ENCODE measurements around the gene APBB1IP.

GRCh38 chr10:26567351-26567721 lies 129.2 kb downstream of the APBB1IP start:
- TF ChIP-seq TSHZ1 (tag by site-specific recombination; IDR thresholded peaks at IDR 0.05; ENCODE audit: borderline replicate concordance) (no peak), CTCF (tag by site-specific recombination; IDR thresholded peaks at IDR 0.05) (no peak), SP2 (tag by site-specific recombination; IDR thresholded peaks at IDR 0.05) (no peak), ZBTB8A (tag by site-specific recombination; IDR thresholded peaks at IDR 0.05) (no peak), GLIS2 (tag by site-specific recombination; IDR thresholded peaks at IDR 0.05) (no peak; the same call in 1 of the 2 replicates)

Measured in HEK293 (cell line).